ENCODE data around the gene NEMF.
A peak's percentile ranks its signal among the peaks of the same experiment; 100 is the strongest.
"Not testable (repeated sequence)": the region's sequence is repeated elsewhere in the genome, so short reads cannot be mapped to it uniquely, and the experiment has no call there.

NEMF gene, protein sequence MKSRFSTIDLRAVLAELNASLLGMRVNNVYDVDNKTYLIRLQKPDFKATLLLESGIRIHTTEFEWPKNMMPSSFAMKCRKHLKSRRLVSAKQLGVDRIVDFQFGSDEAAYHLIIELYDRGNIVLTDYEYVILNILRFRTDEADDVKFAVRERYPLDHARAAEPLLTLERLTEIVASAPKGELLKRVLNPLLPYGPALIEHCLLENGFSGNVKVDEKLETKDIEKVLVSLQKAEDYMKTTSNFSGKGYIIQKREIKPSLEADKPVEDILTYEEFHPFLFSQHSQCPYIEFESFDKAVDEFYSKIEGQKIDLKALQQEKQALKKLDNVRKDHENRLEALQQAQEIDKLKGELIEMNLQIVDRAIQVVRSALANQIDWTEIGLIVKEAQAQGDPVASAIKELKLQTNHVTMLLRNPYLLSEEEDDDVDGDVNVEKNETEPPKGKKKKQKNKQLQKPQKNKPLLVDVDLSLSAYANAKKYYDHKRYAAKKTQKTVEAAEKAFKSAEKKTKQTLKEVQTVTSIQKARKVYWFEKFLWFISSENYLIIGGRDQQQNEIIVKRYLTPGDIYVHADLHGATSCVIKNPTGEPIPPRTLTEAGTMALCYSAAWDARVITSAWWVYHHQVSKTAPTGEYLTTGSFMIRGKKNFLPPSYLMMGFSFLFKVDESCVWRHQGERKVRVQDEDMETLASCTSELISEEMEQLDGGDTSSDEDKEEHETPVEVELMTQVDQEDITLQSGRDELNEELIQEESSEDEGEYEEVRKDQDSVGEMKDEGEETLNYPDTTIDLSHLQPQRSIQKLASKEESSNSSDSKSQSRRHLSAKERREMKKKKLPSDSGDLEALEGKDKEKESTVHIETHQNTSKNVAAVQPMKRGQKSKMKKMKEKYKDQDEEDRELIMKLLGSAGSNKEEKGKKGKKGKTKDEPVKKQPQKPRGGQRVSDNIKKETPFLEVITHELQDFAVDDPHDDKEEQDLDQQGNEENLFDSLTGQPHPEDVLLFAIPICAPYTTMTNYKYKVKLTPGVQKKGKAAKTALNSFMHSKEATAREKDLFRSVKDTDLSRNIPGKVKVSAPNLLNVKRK

DNA sequence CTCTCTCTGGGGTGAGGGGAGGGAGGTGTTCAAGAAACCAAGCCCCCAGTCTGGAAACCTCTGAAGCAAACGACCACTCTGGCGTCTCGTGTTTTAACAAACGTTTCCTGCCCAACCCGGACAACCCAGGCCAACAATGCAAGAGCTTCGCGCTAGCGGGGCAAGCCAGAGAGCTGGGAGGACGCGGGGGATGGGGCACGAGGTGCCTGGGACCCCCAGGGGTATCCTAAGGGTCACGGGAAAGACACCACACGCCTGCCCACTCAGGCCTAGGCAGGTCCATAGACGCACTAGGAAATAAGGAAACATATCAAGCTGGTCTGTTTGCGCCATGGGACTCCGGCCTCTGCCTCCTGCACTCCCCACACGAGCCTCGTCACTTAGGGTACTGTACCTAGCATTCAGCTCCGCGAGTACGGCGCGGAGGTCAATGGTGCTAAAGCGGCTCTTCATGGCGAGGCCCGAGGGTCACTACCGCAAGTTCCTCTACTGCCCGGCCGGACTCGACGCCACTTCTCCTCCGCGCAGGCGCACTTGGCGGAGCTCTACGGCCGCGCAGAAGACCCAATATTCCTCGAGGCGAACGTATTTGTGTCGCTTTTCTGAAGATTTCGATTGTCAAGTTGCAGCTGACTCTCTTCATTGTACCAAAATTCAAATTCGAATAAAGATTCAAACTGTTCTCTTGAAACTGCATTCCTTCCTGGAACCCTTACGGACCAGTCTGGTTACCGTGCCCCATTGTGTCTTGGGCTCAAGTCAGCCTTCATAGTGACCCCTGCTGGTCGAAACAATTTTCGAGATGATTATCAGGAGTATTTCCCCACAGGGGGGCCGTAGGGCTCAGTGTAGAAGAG, at the start of gene NEMF:
Gene NEMF (minus strand): TSS at position 488 of the 857 bp plus-strand sequence. CDS start 35 bp downstream, at position 453.
- DNase-seq (ENCODE audit: low read depth, low spot score): peak; percentile 95

- no peak for DNase-seq (ENCODE audit: low read depth, low spot score)
Measured at GRCh38 chr14:49900973-49901372, 48.4 kb upstream of the NEMF start.

DNA sequence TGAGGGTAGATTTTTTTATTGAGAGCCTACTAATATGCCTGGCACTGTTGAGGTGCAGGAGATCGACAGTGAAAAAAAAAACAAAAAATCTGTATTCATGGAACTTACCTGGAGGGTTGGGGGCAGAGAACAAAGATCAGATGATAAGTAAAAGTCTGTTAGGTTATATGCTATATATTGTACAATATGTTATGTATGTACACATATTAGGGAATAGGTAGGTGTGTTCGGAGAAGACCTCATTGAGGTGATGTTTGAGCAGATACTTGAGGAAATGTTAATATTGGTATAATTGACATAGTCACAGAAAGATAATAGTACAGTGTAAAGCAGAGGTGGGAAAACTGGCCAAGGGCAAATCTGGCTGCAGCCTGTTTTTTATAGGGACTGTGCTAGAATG, 45.9 kb upstream of the NEMF start:
- DNase-seq (ENCODE audit: low read depth, low spot score): no peak

DNA sequence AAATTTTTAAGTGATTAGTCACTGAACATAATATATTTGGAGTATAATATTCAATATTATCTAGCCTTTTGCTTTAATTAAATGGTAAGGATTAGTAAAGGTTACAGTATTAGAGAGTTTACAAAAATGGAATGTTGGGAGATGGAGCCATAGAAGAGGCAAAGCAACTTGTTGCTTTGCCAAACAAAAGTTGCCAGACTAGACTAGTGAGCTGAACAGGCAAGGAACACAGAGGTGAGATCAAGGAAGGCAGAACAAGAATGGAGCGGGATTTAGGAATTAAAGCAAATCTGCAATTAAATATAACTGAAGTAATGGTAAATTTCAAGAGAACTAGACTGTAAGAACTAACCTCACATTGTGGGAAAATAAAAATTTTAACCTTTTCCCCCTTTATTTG, 45.4 kb upstream of the NEMF start:
- DNase-seq (ENCODE audit: low read depth, low spot score): no peak

- DNase-seq (ENCODE audit: low read depth, low spot score): no peak
Measured at GRCh38 chr14:49897414-49897813, 44.8 kb upstream of the NEMF start.

- no peak for DNase-seq (ENCODE audit: low read depth, low spot score)
Measured at GRCh38 chr14:49896966-49897365, 44.4 kb upstream of the NEMF start.

DNA sequence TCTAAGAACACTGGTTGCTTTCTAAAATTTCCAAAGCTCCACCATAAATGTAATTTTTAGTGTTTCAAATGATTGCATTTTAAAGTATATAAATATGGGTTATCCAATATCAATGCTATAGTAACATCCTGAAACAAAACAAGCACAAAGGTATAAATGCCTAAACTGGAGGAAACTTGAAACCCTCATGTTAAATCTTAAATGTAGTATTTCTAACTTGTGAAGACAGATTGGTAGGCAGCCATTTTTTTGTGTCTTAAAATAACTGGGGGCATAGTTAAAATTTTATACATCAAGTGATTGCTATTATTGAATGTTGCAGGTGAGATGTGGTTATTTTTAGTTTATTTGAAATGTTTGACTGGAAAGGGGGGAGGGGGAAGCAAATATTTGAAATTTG, 43.7 kb upstream of the NEMF start:
- DNase-seq (ENCODE audit: low read depth, low spot score): not testable (repeated sequence)

DNA sequence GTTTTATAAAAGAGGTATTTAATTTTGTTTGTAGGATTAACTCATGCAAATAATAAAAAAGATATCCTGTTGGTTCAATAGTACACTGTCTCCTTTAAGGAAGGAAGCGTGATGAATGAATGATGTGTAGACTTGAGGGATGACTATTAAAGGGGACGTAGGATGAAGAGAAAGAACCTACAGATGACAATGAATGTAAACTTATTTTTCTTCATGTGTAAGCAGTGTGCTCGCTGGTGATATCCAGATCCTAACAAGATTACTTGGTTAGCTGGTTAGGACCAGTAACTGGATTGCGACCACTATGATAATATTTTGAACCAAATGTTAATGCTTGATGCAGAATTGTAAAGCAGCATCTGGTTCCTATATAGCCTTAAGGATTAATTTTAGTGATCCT, 42.9 kb upstream of the NEMF start:
- DNase-seq (ENCODE audit: low read depth, low spot score): no peak

GRCh38 chr14:49894214-49895107, 41.9 kb upstream of the NEMF start:
- not testable (repeated sequence) for DNase-seq (ENCODE audit: low read depth, low spot score)

- no peak for DNase-seq (ENCODE audit: low read depth, low spot score)
Measured at GRCh38 chr14:49893309-49894213, 41.0 kb upstream of the NEMF start.

- DNase-seq (ENCODE audit: low read depth, low spot score): peak; percentile 98
Measured at GRCh38 chr14:49892636-49893308, 40.2 kb upstream of the NEMF start, which contains the start of gene ARF6. ARF6 (plus strand) TSS chr14:49893082; CDS start chr14:49893737, 655 bp downstream.

- no peak for DNase-seq (ENCODE audit: low read depth, low spot score)
Measured at GRCh38 chr14:49892301-49892635, 39.7 kb upstream of the NEMF start.

DNA sequence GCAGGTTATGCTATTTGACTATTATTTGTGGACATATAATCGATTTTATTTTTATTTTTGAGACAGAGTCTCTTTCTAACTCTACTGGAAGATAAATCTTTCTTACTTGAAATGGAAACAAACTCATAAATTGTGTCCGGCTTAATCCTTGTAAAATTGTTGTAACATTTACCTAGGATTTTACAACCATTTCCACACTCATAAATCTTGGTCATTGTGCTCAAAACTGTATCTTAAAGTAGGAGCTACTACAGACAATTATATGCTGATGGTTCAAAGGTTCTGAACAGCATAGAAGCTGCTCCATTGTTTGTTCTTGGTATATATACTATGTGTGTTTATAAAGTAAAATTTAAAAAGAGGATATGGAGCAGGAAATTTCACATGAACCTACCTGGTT, 35.7 kb upstream of the NEMF start:
- no peak for DNase-seq (ENCODE audit: low read depth, low spot score)

DNA sequence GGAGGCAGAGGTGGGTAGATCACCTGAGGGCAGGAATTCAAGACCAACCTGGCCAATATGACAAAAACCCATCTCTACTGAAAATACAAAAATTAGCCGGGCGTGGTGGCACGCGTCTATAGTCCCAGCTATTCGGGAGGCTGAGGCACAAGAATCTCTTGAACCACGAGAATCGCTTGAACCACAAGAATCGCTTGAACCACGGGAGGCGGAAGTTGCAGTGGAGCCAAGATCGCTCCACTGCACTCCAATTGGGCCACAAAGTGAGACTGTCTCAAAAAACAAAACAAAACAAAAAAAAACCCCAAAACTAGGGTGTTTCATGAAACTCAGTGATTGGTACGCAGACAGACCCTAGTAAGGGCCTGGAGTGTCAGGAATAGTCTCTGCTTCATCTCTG, 33.9 kb upstream of the NEMF start:
- DNase-seq (ENCODE audit: low read depth, low spot score): no peak

DNA sequence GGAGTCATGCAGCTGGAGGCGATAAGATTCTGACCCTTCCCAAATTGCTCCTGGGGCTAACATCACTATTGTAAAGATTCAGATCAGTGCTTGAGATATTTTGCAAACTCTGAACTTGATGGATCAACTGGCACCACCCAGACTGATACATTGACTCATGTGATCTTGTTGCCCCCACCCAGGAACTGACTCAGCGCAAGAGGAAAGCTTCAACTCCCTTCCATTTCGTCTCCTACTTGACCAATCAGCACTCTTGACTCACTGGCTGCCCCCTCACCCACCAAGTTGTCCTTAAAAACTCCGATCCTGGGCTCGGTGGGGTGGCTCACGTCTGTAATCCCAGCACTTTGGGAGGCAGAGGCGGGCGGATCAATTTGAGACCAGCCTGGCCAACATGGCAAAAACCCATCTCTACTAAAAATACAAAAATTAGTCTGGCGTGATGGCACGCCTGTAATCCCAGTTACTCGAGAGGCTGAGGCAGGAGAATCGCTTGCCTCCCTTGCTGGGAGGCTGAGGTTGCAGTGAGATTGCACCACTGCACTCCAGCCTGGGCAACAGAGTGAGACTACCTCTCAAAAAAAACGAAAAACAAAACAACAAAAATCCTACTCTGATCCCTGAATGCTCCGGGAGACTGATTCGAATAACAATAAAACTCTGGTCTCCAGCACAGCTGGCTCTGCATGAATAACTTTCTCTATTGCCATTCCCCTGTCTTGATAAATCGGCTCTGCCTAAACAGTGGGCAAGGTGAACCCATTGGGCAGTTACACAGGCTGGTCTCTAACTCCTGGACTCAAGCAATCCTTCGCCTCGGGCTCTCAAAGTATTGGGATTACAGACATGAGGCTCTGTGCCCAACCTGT, 30.5 kb upstream of the NEMF start:
- no peak for DNase-seq (ENCODE audit: low read depth, low spot score)

GRCh38 chr14:49881350-49882001, 28.9 kb upstream of the NEMF start:
- no peak for DNase-seq (ENCODE audit: low read depth, low spot score)

Measured in ELF-1 (cell line).